ENCODE results near the gene KRT36. TPM values are rescaled to one million over a fixed set of nuclear protein-coding genes. Genes with fewer than 3 reads are reported as not detected.

KRT36 gene
- total and polyA plus RNA-seq, 2 experiments from 2014 or later: not detected

DNA sequence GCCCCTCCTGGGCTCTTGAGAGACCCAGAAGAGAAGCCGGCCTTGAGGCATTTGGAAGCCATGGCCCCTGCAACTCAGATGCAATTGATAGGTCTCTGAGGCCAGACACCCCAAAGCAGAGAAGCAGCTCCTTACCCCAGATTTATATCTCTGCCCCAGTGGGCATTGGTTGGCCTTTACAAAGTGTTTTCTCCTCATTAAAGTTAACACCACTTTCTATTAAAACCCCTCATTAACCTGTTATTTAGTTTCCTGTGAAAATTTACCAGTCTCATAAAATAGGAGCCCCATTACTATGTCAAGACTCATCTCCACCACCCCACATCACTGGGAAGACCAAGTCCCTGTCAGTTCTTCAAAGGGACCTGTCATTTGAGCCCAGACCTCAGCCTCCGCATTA, 8.7 kb downstream of the KRT36 start, which contains the start of gene KRT35 (continued):
- TF ChIP-seq ZNF331 (CRISPR knock-in tag; IDR thresholded peaks at IDR 0.05; ENCODE audit: low read depth) (no peak), NANOG (IDR thresholded peaks at IDR 0.05; ENCODE audit: borderline replicate concordance) (no peak)
- TF ChIP-seq, protein P1, sequence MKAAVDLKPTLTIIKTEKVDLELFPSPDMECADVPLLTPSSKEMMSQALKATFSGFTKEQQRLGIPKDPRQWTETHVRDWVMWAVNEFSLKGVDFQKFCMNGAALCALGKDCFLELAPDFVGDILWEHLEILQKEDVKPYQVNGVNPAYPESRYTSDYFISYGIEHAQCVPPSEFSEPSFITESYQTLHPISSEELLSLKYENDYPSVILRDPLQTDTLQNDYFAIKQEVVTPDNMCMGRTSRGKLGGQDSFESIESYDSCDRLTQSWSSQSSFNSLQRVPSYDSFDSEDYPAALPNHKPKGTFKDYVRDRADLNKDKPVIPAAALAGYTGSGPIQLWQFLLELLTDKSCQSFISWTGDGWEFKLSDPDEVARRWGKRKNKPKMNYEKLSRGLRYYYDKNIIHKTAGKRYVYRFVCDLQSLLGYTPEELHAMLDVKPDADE (IDR thresholded peaks at IDR 0.05): no peak

DNA sequence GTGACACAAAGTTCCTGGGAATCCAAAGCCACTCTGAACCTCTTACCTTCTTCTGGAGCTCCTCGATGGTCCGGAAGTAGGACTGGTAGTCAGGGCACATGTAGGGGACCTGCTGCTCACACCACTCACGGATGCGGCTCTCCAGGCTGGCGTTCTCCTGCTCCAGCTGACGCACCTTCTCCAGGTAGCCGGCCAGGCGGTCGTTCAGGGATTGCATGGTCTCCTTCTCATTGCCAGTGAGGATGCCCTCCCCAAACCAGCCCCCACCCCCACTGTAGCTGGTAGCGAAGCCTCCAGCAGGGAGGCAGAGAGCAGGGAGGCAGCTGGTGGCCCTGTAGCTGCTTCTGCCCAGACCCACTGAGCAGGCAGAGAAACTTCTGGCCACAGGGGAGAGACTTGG, 9.1 kb downstream of the KRT36 start:
- H3K4me3 ChIP-seq: no peak overlapping the region
- no peak for TF ChIP-seq ZNF331 (CRISPR knock-in tag; IDR thresholded peaks at IDR 0.05; ENCODE audit: low read depth)
- TF ChIP-seq, protein P2, sequence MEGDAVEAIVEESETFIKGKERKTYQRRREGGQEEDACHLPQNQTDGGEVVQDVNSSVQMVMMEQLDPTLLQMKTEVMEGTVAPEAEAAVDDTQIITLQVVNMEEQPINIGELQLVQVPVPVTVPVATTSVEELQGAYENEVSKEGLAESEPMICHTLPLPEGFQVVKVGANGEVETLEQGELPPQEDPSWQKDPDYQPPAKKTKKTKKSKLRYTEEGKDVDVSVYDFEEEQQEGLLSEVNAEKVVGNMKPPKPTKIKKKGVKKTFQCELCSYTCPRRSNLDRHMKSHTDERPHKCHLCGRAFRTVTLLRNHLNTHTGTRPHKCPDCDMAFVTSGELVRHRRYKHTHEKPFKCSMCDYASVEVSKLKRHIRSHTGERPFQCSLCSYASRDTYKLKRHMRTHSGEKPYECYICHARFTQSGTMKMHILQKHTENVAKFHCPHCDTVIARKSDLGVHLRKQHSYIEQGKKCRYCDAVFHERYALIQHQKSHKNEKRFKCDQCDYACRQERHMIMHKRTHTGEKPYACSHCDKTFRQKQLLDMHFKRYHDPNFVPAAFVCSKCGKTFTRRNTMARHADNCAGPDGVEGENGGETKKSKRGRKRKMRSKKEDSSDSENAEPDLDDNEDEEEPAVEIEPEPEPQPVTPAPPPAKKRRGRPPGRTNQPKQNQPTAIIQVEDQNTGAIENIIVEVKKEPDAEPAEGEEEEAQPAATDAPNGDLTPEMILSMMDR (conservative IDR thresholded peaks at IDR 0.05; ENCODE audit: low read depth in 2 of 2): no peak
- TF ChIP-seq STAT1 (IDR thresholded peaks at IDR 0.05; ENCODE audit: unreplicated experiment): no peak
- TF ChIP-seq, protein P1 (IDR thresholded peaks at IDR 0.05): no peak
- TF ChIP-seq NANOG (IDR thresholded peaks at IDR 0.05; ENCODE audit: borderline replicate concordance): no peak
- TF ChIP-seq CREB1 (CRISPR knock-in tag; IDR thresholded peaks at IDR 0.05; ENCODE audit: low read depth): no peak
- TF ChIP-seq EZH2phosphoT487 (IDR thresholded peaks at IDR 0.05; ENCODE audit: unreplicated experiment): no peak
- TF ChIP-seq, protein P3, sequence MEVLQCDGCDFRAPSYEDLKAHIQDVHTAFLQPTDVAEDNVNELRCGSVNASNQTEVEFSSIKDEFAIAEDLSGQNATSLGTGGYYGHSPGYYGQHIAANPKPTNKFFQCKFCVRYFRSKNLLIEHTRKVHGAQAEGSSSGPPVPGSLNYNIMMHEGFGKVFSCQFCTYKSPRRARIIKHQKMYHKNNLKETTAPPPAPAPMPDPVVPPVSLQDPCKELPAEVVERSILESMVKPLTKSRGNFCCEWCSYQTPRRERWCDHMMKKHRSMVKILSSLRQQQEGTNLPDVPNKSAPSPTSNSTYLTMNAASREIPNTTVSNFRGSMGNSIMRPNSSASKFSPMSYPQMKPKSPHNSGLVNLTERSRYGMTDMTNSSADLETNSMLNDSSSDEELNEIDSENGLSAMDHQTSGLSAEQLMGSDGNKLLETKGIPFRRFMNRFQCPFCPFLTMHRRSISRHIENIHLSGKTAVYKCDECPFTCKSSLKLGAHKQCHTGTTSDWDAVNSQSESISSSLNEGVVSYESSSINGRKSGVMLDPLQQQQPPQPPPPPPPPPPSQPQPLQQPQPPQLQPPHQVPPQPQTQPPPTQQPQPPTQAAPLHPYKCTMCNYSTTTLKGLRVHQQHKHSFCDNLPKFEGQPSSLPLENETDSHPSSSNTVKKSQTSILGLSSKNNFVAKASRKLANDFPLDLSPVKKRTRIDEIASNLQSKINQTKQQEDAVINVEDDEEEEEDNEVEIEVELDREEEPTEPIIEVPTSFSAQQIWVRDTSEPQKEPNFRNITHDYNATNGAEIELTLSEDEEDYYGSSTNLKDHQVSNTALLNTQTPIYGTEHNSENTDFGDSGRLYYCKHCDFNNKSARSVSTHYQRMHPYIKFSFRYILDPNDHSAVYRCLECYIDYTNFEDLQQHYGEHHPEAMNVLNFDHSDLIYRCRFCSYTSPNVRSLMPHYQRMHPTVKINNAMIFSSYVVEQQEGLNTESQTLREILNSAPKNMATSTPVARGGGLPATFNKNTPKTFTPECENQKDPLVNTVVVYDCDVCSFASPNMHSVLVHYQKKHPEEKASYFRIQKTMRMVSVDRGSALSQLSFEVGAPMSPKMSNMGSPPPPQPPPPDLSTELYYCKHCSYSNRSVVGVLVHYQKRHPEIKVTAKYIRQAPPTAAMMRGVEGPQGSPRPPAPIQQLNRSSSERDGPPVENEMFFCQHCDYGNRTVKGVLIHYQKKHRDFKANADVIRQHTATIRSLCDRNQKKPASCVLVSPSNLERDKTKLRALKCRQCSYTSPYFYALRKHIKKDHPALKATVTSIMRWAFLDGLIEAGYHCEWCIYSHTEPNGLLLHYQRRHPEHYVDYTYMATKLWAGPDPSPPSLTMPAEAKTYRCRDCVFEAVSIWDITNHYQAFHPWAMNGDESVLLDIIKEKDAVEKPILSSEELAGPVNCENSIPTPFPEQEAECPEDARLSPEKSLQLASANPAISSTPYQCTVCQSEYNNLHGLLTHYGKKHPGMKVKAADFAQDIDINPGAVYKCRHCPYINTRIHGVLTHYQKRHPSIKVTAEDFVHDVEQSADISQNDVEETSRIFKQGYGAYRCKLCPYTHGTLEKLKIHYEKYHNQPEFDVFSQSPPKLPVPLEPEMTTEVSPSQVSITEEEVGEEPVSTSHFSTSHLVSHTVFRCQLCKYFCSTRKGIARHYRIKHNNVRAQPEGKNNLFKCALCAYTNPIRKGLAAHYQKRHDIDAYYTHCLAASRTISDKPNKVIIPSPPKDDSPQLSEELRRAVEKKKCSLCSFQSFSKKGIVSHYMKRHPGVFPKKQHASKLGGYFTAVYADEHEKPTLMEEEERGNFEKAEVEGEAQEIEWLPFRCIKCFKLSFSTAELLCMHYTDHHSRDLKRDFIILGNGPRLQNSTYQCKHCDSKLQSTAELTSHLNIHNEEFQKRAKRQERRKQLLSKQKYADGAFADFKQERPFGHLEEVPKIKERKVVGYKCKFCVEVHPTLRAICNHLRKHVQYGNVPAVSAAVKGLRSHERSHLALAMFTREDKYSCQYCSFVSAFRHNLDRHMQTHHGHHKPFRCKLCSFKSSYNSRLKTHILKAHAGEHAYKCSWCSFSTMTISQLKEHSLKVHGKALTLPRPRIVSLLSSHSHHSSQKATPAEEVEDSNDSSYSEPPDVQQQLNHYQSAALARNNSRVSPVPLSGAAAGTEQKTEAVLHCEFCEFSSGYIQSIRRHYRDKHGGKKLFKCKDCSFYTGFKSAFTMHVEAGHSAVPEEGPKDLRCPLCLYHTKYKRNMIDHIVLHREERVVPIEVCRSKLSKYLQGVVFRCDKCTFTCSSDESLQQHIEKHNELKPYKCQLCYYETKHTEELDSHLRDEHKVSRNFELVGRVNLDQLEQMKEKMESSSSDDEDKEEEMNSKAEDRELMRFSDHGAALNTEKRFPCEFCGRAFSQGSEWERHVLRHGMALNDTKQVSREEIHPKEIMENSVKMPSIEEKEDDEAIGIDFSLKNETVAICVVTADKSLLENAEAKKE (CRISPR knock-in tag; IDR thresholded peaks at IDR 0.05): no peak
- no peak for TF ChIP-seq JUNB (IDR thresholded peaks at IDR 0.05; ENCODE audit: unreplicated experiment)
- TF ChIP-seq, protein P4, sequence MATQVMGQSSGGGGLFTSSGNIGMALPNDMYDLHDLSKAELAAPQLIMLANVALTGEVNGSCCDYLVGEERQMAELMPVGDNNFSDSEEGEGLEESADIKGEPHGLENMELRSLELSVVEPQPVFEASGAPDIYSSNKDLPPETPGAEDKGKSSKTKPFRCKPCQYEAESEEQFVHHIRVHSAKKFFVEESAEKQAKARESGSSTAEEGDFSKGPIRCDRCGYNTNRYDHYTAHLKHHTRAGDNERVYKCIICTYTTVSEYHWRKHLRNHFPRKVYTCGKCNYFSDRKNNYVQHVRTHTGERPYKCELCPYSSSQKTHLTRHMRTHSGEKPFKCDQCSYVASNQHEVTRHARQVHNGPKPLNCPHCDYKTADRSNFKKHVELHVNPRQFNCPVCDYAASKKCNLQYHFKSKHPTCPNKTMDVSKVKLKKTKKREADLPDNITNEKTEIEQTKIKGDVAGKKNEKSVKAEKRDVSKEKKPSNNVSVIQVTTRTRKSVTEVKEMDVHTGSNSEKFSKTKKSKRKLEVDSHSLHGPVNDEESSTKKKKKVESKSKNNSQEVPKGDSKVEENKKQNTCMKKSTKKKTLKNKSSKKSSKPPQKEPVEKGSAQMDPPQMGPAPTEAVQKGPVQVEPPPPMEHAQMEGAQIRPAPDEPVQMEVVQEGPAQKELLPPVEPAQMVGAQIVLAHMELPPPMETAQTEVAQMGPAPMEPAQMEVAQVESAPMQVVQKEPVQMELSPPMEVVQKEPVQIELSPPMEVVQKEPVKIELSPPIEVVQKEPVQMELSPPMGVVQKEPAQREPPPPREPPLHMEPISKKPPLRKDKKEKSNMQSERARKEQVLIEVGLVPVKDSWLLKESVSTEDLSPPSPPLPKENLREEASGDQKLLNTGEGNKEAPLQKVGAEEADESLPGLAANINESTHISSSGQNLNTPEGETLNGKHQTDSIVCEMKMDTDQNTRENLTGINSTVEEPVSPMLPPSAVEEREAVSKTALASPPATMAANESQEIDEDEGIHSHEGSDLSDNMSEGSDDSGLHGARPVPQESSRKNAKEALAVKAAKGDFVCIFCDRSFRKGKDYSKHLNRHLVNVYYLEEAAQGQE (IDR thresholded peaks at IDR 0.05; ENCODE audit: unreplicated experiment): no peak
- no peak for TF ChIP-seq EZH2 (IDR thresholded peaks at IDR 0.05; ENCODE audit: low read depth, unreplicated experiment)

More for the DNA sequence above, 9.1 kb downstream of the KRT36 start:
- Histone ChIP-seq H3K9me2 (ENCODE audit: insufficient read depth) (no peaks in the 10 kb centered on the region; the same call in 1 of the 2 replicates), H3K27me3 (ENCODE audit: insufficient read depth) (no peaks in the 10 kb centered on the region), H3K4me2 (no peak overlapping the region), H3K27ac (ENCODE audit: low read depth) (no peak overlapping the region), H3F3A (replicated peaks; ENCODE audit: low read depth) (no peaks in the 10 kb centered on the region), H2AFZ (no peak overlapping the region), H3K79me2 (replicated peaks; ENCODE audit: insufficient read depth) (no peaks in the 10 kb centered on the region), H4K20me1 (replicated peaks; ENCODE audit: insufficient read depth) (no peaks in the 10 kb centered on the region), H3K36me3 (ENCODE audit: insufficient read depth) (no peaks in the 10 kb centered on the region), H3K4me1 (ENCODE audit: insufficient read depth) (no peaks in the 10 kb centered on the region)
- no peaks in the 10 kb centered on the region for H3K4me1 Mint-ChIP-seq
- DNase-seq (ENCODE audit: low spot score): no peak
- H3K36me3 Mint-ChIP-seq (ENCODE audit: low read depth): no peaks in the 10 kb centered on the region
- no peaks in the 10 kb centered on the region for H3K9me3 Mint-ChIP-seq
- ATAC-seq: no peak
- peaks cover 14% of the 10 kb centered on the region for H3K27me3 Mint-ChIP-seq (ENCODE audit: insufficient read depth, low read depth, poor library complexity)
- H3K27ac Mint-ChIP-seq: no peak overlapping the region
- no peak overlapping the region for H3K4me3 Mint-ChIP-seq
